HG02759 (cell line): ENCODE results near the gene MAML3.

Experiments
- ATAC-seq: cut with Tn5 transposase; IDR thresholded peaks from one replicate; pipeline ENCODE4 v1.9.1; 2021; ENCODE audit warnings: mild to moderate bottlenecking, moderate library complexity; ENCODE audit not compliant: unreplicated experiment

MAML3 gene

GRCh38 chr4:140012688-140013486 is 141.1 kb downstream of the MAML3 start:
- peak; percentile 63 for ATAC-seq

GRCh38 chr4:140005699-140006098 is 148.3 kb downstream of the MAML3 start:
- ATAC-seq = no peak

DNA sequence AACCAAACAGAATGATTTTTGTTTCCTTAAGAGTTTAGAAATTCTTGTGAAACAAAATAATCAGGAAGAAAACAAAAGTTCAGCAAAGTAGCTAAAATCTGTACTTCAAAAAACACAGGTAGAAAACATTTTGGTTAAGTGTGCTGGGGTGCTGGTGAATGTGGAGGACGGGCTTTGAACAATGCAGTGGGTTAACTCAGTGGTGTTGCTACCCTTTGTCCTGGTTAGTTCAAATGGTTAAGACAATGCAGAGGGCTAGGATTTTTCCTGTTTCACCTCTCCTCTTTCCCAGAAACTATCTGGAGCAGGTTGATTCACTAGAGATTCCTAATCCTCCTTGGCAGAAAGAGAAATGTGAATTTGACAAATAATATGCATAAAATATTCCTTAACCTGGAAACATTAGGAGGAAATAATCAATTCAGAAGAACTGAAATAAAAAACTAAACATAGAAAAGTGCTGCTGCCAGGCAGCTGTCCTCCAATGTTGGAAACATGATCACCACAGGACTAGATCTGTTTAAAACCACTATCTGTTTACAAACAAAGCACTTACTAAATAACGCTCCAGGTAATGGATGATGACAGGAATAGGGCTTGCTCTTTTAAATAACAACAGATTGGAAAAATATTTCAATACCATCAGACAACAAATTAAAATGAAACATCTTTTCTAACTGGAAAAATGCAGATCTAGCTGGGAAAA is 148.9 kb downstream of the MAML3 start:
- ATAC-seq = no peak

GRCh38 chr4:140004549-140004895 is 149.5 kb downstream of the MAML3 start:
- ATAC-seq = no peak

DNA sequence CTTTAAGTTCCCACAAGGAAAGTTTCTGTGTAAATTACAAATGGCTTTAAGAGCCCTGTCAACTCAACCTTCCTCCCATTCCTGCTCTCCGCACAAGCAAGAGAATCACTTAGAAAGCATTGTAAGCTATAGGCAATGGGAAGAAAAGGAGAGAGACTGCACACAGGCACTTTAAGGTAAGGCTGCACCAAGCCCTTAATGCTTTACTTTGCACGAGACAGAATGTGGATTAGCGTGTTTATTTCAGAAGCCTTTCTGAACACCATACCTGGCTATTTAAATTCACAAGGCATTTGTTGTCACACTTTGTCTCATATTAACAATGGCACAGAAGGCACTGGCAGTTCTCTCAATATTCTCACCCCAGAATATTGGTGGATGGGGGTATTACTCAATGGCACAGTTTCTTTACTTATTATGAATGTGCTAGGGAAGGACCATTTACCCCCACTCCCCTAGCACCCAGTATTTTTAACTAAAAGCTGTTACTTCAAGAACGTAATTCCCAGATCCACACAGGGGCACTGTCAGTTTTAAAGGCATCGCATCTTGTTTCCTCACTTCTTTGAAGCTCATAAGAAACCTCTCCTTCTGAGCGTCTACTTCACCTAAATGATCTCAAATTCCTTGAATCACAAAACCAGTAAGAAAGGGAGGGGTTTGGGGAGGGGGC is 150.0 kb downstream of the MAML3 start:
- ATAC-seq = no peak

- no peak for ATAC-seq
Measured at GRCh38 chr4:140000232-140000631, 153.8 kb downstream of the MAML3 start.

DNA sequence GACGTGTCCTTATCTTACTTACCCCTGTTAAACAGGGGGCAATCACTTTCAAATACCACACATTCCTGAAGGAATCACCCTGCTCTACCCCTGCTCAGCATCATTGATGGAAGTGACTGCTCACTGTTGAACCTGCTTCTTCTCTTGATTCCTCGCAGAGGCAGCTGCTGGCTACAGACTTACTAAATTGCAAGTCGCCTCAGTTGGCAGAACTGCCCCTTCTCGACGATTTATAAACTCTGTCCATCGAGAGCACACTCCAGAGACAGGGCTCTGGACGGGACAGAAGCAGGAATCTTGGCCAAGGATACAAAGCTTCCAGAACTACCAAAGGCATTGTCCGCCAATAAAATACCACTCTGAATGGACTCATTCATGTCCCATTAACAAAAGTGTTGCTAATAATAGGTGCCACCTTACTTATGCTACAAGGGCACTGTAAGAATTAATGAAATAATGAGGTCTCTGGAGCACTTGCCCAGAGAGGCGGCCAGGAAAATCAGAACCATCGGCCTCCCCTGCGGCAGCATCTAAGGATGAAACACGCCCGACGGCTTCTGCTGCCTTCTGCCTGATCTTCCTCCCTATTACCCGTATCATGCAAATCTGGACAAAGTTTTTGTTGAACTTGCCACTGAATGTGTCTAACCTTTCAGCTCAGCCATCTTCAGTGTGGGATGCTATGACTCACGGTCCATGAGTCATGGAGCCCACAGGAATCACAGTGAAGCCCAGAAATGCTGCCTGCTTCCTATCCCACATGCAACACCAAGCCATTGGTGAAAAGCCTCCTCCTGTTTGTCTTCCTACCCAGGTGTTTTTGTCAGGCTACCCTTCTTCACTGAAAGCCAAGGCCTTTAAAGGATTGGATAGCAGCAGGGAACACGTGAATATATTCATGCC is 164.9 kb downstream of the MAML3 start:
- ATAC-seq = no peak

GRCh38 chr4:139987502-139987850 is 166.5 kb downstream of the MAML3 start:
- ATAC-seq = no peak

DNA sequence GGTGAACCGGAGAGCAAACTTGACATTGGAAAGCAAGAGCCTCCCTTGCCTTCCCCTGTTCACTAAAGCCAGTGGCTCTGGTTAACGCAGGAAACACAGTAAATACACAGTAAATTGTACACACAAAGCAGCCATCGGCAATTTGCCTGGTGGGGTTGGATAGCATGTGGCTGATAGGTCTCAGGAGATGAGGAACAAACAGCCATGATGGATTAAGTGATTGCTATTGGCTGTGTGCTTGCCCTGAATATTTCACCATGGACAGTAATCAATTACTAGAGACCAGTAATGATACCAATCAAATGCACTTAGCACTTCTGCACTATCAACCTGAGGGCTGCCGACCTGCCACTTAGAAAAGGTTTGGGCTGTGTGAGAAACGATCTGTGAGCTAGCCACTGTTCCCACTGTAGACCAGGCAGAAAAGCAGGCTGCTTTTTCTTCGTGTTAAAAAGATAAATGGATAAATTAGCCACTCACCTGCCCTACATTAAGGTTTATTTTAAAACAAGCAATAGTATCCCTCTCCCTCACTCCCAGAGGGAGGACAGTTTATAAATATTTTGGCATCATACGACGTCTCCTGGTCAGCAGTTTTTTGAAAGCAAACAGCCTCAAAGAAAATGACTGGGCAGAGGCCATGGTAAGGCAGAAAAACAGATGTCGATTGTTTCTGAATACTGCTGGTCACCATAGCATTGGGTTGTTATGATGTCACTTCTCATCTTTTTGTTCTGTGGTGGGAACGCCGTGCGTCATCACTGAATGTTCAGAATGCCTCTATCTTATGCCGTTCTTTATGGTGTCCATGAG is 167.1 kb downstream of the MAML3 start:
- ATAC-seq = no peak

GRCh38 chr4:139986106-139986505 is 167.9 kb downstream of the MAML3 start:
- no peak for ATAC-seq

GRCh38 chr4:139985401-139985800 is 168.6 kb downstream of the MAML3 start:
- no peak for ATAC-seq

DNA sequence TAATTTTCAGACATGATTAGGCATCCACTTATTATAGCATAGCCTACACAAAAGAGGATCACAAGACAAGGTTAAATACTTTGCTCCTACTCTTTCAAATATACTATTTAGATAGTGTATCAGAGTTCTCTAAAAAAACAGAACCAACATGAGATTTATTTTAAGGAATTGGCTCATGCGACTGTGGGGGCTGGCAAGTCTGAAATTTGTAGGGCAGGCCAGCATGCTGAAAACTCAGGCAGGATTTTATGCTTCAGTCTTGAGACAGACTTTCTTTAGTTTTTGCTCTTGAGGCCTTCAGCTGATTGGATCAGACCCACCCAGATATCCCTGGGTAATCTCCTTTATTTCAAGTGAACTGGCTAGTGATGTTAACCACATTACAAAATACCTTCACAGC is 169.5 kb downstream of the MAML3 start:
- no peak for ATAC-seq

DNA sequence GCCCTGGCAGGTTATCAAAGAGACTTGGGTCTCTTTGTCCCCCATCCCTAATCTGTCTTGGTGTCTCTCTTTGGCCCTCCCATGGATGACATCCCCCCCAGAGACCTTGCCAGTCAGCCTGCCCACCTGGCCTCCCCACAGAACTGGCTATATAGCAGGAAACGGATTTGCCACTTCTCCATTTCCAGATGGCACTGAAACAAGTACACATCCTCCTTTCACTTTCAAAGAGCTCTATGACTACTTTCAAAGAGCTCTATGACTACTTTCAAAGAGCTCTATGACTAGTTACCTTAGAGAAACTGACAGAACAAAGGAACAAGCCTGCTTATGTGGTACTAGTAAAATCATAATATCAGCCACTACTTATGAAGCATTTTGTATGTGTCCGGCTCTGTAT is 175.3 kb downstream of the MAML3 start:
- ATAC-seq = peak; percentile 92

- peak; percentile 41 for ATAC-seq
Measured at GRCh38 chr4:139977838-139978609, 176.0 kb downstream of the MAML3 start.

DNA sequence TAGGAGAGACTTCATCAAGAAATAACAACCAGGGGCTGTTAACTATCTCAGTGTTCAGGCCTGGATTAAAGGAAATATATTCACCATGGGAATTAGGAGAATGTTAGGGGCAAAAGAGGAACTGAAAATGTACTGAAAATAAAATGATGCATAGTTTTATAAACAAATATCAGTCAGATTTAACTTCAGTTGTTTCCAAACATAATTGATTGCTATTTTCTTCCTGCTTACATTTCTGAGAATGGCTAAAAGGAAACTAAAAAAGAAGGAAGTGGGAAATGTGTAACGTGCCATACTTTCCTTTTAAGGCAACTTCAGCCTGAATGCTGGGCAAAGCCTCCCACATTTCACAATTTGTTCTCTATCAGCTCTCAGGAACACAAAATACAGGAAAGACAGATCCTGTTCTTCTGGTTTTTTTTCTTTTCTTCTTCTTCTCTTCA is 178.1 kb downstream of the MAML3 start:
- no peak for ATAC-seq

- no peak for ATAC-seq
Measured at GRCh38 chr4:139973616-139974015, 180.4 kb downstream of the MAML3 start.

- no peak for ATAC-seq
Measured at GRCh38 chr4:139973015-139973414, 181.0 kb downstream of the MAML3 start.

DNA sequence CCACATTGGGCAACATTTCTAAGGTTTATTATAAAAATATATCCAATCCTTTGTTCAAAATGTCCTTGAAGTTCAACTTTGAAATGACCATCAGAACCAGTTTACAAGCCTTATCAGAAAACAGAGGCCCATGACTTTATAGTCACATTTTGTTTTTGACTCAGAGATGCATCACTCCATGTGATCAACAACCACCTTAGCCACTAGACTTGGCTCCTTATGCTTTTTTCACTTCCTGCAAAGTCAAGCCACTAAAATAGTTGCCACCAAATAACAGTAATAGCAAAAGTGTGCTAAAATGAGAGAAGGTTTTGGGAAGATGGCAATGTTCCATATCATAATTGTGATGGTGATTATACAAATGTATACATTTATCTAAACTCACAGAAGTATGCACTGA is 181.7 kb downstream of the MAML3 start:
- ATAC-seq = no peak

GRCh38 chr4:139971111-139971510 is 182.9 kb downstream of the MAML3 start:
- no peak for ATAC-seq
